Testis (tissue), 2 donors: ENCODE results near the gene ALKBH1.
"Not testable (repeated sequence)": the region's sequence is repeated elsewhere in the genome, so short reads cannot be mapped to it uniquely, and the experiment has no call there.

Experiments used
- CTCF ChIP-seq, 3 experiments: fragments of 450-650 bp in 2 of 3; fragments of 200-600 bp in 1 of 3; sonication (generic) in 1 of 3; IDR thresholded peaks; one replicate each; pipeline ENCODE4 v1.5.1; 2016 to 2019; ENCODE audit warnings: antibody characterized with exemption in 3 of 3, mild to moderate bottlenecking in 2 of 3, moderate library complexity in 1 of 3
- POLR2A ChIP-seq: fragments of 450-650 bp; IDR thresholded peaks from one replicate; pipeline ENCODE4 v1.6.1; 2017; ENCODE audit warnings: antibody characterized with exemption, mild to moderate bottlenecking, moderate library complexity

- not testable (repeated sequence) for TF ChIP-seq CTCF (IDR thresholded peaks at IDR 0.05); POLR2A
Observed at GRCh38 chr14:77635869-77636268, 72.0 kb downstream of the ALKBH1 start.
